HG03064 (cell line): ENCODE results near the gene CCNY.

Source experiments
- ATAC-seq: cut with Tn5 transposase; IDR thresholded peaks from one replicate; pipeline ENCODE4 v1.9.1; 2021; ENCODE audit warnings: low read depth; ENCODE audit not compliant: unreplicated experiment

Gene CCNY

DNA sequence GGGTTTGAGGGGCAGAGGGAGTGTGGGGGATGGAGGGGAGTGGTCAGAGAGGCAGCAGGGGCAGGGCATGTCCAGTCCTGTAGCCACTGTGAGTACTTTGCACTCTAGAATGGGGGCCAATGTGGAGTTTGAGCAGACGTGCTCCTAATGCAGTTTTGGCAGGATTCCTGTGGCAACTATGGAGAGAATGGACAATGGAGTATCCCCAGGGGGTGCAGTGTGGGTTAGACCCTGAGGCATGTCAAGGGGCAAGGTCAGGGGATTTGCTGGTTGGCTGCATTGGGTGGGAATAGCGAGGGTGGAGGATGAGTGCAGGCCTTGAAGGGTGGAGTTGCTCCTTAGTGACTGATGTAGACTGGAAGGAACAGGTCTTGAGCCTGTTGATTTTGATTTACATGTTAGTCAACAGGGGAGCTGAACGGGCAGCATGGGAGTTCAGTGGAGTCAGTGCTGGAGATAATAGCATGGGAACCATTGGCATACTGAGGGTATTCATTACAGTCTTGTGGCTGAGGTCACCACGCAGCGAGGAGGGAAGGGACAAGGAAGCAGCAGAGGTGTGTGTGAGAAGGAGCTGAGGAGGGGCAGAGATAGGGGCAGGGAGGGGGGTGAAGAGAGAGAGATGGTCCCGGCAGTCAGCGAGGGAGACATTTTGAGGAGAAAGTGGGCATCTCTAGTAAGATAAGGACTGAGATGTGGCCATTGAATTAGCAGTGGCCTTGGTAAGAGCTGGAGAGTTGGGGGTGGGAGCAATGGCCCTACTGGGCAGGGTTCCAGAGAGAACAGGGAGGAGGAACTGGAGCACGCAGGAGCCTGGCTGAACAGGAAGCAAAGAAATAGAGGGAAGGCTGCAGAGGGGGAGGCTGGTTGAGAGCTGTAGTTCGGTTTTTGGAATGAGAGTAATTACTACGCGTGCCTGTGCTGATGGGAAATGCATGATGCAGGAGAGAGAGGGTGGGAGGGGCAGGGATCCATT is 112.7 kb downstream of the CCNY start:
- no peak for ATAC-seq

- no peak for ATAC-seq
These were observed 113.6 kb downstream of the CCNY start for GRCh38 chr10:35449944-35450343.

DNA sequence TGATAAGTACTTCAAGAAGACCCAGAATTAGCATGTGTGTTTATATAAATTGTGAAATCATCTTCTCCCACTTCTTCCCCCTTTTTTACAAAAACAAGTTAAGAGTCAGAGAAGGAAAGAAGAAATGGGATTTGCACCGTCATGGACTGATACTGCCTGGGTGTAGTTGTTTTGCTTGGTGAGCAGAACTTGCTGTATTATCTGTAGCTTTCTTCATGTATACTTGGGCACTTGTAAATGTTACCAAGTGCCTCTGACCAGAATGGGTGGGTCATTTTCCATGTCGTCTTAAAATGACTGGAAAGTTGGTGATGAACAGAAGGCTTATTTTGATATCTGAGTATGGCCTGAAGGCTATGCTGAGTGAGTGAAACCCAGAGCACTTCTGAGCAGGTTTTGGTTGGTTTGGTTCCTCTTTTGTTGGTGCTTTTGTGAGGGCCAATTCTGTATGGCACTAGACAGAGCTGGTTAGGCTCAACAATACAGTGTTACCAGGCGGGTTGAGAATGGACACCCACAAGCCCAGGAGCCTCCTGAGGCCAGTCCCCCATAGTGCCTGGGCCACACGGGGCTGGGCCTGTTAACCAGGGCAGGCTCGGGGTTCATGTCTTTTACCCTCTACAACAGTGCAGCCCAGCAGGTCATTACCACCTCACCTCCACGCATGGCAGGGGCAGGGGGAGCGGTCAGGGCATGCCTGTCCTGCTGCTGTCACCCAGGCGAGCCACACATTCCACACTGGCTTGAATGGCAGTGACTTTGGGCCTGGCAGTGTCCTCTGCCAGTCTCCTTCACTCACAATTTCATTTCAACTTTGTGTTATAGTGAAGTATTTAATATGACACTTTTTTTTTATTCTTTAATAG is 115.1 kb downstream of the CCNY start:
- ATAC-seq = peak; percentile 90

GRCh38 chr10:35452171-35452570 is 115.9 kb downstream of the CCNY start:
- no peak for ATAC-seq

DNA sequence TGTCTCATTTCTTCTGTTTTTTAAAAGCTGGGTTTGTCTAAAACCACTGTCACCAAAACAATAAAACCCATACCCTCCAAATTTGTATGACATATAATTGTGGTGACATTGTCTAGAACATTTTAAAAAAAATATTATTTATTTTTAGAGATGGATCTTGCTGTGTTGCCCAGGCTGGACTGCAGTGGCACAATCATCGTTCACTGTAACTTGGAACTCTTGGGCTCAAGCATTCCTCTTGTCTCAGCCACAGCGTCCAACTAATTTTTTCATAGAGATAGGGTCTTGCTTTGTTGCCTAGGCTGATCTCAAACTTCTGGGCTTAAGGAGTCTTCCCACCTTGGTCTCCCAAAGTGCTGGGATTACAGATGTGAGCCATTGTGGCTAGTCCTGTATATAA is 116.5 kb downstream of the CCNY start:
- ATAC-seq = no peak

DNA sequence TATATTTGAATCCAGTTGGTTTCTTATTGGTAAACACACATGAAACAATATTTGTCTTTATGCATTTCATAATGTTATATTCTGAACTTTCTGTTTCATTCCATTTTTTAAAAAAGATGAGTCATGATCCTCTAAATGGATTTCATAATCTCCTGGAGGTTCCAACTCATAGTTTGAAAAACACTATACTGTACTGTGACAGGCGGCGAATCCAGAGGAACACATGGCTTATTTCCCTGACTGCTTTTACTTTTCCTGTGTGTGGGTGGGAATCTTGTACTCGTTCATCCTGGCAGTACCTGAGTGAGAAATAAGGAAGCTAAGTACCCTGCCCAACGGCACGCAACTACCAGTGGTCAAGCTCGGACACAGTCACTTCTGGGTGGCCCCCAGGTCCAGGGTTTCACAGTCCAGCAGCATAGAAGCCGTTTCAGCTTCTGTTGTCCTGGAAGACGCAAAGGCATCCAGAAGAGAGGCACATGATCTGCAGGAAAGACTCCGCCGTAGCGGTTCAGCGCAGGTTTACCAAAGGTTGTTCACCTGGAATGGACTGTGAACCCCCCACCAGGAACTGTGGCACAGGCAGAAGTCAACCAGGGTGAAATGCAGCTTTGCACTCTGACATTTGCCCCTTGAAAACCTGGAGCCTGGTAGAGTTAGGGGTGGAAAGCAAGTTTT is 117.7 kb downstream of the CCNY start:
- no peak for ATAC-seq

DNA sequence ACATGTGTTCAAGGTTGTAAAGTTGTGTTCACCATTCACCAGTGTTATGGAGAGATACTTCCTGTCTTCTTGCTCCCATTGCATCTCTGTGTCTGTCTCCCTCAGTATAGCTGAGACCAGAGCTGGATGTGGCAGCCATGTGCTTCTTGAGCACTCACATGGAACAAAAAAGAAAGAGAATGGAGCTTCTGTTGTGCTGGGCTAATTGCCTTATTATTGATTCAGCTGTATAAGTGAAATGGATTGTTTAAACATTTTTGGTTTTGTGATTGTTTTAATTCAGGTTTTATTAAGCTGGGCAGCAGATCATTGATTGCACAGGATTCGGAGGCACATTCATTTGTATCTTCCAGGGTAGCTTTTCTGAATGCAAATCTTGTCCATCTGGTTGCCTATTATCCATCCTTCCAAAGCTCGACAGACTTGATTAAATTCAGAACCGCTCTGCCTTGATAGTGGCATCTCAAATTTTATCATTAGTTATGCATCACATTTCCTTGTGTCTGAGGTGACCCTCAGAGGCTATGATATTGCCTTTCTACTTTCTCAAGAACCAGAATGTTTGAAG is 119.9 kb downstream of the CCNY start:
- ATAC-seq = no peak

DNA sequence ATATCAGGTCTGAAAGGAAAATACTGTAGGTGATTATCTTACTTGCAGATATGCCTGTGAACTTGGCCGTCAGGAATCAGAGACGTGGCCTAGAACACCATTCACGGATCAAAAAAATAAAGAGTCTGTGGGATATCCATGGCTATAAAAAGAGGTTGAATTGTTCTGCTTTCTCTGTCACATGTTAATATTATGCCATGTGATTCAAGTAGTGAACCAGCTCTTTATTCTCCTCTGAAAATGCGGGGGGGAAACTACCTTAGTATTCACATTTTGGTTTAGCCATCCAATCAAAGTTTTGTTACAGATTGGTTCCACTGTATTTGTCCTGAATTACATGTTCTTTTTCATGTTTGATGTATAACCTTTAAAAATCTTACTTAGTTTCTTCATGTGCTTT is 120.5 kb downstream of the CCNY start:
- no peak for ATAC-seq

DNA sequence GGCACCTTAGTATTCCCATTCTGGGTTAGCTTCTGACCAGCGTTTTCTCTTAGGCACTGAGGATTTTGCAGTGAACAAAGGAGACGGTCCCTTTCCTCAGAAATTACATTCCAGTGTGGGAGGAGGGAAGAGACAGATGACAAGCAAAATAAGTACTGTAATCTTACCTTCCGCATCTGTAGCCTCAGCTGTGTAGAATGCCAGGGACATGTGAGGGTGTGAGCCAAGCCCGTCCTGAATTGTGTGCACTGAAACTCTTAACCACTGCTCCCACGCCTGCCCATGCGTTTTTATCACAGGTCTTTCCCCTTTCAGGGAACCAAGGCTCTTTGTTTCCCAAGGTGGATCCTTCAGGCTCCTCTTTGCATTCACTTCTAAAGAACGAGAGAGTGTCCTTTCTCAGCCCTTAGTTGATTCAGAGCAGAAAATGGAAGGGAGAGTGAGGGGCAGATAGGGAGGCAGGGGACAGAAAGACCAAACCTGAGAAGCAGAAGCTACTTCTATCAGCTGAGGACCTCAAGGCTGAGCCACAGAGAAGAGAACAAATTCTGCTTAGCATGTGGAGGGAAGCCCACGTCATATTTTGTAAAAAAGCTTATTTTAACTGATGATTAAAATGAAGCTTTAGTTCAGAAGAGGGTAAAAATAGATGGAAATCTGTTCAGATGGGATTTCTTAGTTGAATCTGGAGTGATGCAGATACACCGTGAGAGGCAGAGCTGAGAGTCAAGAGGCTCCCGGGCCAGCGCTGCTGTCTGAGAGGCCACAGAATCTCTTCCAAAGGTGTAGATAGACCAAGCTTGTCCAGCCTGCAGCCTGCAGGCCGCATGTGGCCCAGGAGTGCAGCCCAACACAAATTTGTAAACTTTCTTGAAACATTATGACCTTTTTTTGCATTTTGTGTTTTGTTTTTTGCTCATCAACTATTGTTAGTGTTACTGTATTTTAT is 122.5 kb downstream of the CCNY start:
- ATAC-seq = no peak

DNA sequence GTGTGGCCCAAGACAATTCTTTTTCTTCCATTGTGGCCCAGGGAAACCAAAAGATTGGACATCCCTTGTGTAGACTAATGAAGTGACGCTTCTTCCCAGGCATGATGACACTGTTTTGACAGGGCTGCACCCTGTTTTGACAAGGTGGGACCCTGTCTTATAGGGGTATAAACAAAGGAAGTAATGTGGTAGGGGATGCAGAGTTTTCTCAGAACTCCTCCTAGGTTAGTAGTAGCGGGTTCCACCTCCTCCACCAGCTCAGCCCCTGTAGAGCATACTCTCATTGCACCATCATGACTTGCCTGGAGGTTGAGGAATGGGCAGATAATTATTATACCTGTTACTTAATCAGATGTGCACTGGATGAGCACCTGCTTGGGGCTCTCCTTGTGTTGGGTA is 123.1 kb downstream of the CCNY start:
- ATAC-seq = no peak

GRCh38 chr10:35460852-35461460 is 124.6 kb downstream of the CCNY start:
- ATAC-seq = no peak

DNA sequence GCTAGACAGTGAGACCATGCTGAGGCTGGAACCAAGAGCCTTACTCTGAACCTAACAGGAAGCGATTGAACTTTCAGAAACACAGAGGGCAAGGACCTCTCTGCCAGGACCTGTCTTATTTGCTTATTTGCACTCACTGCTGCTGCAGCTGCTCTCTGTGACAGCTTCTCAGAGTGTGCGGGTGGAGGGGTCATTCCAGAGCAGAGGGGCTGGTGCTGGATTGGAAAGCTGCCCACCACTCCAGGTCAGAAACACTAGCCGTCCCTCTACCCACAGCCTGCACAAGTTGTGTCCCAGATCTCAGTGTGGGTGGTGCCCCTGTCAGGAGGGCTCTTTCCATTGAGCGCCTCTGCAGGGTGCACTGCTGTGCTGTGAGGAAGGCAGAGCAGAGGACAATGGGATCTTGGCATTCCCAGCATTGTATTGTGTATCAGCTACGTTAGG is 126.2 kb downstream of the CCNY start:
- ATAC-seq = peak; percentile 81

DNA sequence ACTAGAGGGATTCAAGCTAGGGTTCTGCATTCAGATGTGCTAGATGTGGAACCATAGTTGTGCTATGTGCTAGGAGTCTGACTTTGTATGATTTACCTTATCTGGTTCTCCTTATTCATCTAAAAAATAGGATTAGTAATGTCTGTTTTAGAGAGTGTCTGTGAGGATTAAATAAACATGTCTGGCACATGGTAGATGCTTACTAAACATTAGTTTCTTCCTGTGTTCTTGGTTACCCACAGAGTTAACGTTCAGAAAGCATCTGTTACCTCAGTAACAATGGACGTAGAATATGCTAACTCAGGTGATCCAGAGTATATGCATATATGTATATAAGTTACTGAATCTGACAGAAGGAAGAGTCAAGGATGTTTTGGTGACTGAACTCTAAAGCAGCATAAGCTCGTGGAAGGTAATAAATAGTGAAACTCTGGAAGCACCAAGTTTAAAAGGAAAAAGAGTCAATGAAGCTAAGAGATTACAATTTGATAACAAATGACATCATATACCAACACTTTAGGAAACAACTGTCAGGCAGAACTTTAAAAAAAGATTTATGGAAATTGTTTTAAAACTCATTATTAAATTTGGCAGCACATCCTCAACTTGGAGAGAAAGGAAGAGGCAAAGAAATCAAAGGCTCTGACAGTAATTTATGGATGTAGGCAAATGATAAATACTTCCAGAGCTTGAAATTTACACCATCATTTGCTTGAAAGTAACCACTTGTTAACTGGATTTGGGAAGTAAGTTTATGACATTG is 127.0 kb downstream of the CCNY start:
- no peak for ATAC-seq

- ATAC-seq = no peak
These were observed 127.6 kb downstream of the CCNY start for GRCh38 chr10:35463878-35464277.

DNA sequence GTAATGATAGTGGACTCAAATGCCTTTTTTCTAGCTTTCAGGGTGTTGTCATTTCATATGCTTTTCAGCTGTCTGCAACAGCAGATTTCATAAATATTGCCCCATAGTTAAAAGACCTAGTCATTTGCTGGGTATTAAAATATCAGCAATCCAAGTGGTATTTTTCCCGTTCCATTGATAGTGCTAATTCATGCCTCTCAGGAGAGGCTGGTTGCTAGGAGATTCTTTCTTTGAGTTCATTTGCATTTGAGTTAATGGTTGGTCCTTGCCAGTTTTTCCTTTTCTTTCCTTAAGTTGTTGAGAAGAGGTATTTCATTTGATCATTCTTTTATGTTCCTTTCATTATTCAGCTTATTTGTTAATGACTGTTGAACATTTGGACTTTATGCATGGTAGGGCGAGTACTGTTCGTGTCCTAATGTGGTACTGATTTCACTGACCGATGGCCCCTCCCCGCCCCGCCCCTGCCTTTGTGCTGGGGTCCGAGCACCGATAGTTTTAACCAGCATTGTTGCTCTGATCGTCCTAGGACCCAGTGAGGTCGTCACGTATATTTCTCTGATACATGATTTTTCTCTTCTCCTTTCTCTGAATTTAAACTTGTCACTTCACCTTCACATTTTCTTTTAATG is 128.6 kb downstream of the CCNY start:
- no peak for ATAC-seq

GRCh38 chr10:35465673-35466072 is 129.4 kb downstream of the CCNY start:
- no peak for ATAC-seq

DNA sequence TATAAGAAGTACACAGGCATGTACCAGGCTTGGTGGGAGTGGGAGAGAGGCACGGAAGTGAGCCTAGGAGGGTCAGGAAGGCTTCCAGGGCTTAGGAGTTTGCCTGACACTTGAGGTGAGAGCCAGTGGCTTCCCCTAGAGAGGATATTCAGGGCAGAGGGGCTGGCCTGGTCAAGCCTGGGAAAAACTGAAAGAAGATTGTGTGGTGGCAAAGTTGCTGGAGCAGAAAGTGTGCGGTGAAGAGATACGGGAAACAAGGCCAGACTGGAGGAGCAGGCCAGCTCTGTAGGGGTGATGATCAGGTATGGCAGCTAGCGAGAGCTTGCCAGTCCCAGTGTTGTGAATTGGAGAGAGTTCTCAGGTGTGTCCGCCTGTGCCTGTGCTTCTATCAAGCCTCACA is 129.9 kb downstream of the CCNY start:
- no peak for ATAC-seq

- ATAC-seq = no peak
These were observed 130.4 kb downstream of the CCNY start for GRCh38 chr10:35466661-35467060.
